Hepatocyte (in vitro differentiated cells): ENCODE data around the gene TGFB3. TPM values are rescaled to one million over a fixed set of nuclear protein-coding genes. Genes with fewer than 3 reads are reported as not detected.

Experiments
- DNase-seq: peaks from one replicate; pipeline ENCODE4 v3.0.0-alpha.2; 2016; ENCODE audit warnings: low spot score
- H2AFZ ChIP-seq: fragments of 200-600 bp; sonication (generic); 2 replicates; pipeline ENCODE4 v1.6.0; 2016; ENCODE audit warnings: antibody characterized with exemption, mild to moderate bottlenecking
- H3K27ac ChIP-seq: fragments of 200-600 bp; sonication (generic); 2 replicates; pipeline ENCODE4 v1.5.1; 2016; ENCODE audit warnings: mild to moderate bottlenecking
- H3K27me3 ChIP-seq: fragments of 200-600 bp; sonication (generic); 2 replicates; pipeline ENCODE4 v1.6.1; 2016
- H3K36me3 ChIP-seq: fragments of 200-600 bp; sonication (generic); replicated peaks from 2 replicates; pipeline ENCODE4 v1.5.1; 2016; ENCODE audit warnings: low read depth; ENCODE audit not compliant: insufficient read depth
- H3K4me1 ChIP-seq: fragments of 200-600 bp; sonication (generic); 2 replicates; pipeline ENCODE4 v1.5.1; 2016; ENCODE audit warnings: mild to moderate bottlenecking, moderate library complexity; ENCODE audit not compliant: insufficient read depth
- H3K4me2 ChIP-seq: fragments of 200-600 bp; sonication (generic); 2 replicates; pipeline ENCODE4 v1.6.0; 2016
- H3K4me3 ChIP-seq: fragments of 200-600 bp; sonication (generic); 2 replicates; pipeline ENCODE4 v1.5.1; 2016; ENCODE audit warnings: mild to moderate bottlenecking
- H3K79me2 ChIP-seq: fragments of 200-600 bp; sonication (generic); 2 replicates; pipeline ENCODE4 v1.6.0; 2017; ENCODE audit warnings: mild to moderate bottlenecking
- H3K9me2 ChIP-seq: fragments of 200-600 bp; sonication (generic); replicated peaks from 2 replicates; pipeline ENCODE4 v1.6.0; 2017; ENCODE audit warnings: mild to moderate bottlenecking; ENCODE audit not compliant: insufficient read depth
- H3K9me3 ChIP-seq: fragments of 200-600 bp; sonication (generic); 2 replicates; pipeline ENCODE4 v1.5.1; 2016; ENCODE audit warnings: low read depth, mild to moderate bottlenecking
- H4K20me1 ChIP-seq: fragments of 200-600 bp; sonication (generic); 2 replicates; pipeline ENCODE4 v1.6.0; 2016; ENCODE audit warnings: mild to moderate bottlenecking; ENCODE audit not compliant: insufficient read depth, poor library complexity, severe bottlenecking
- EZH2 ChIP-seq: fragments of 200-600 bp; sonication (generic); IDR thresholded peaks from 2 replicates; pipeline ENCODE4 v1.6.1; 2016; ENCODE audit warnings: antibody characterized with exemption, mild to moderate bottlenecking, borderline replicate concordance
- EZH2phosphoT487 ChIP-seq: fragments of 200-600 bp; sonication (generic); IDR thresholded peaks from one replicate; pipeline ENCODE4 v1.6.1; 2018; ENCODE audit warnings: antibody characterized with exemption, mild to moderate bottlenecking, low read depth, moderate library complexity; ENCODE audit not compliant: unreplicated experiment, severe bottlenecking
- WGBS: methylation state at CpG from one replicate; pipeline ENCODE4 v1.1.6; 2016; ENCODE audit warnings: low lambda C conversion rate; ENCODE audit errors: missing lambda C conversion rate; 5-methylcytosine and 5-hydroxymethylcytosine counted together
- polyA plus RNA-seq: library from polyadenylated mRNA; unstranded; fragments of >200 nt; fragmentation: Nextera tagmentation; extraction: Ambion mirVana; gene quantifications from 2 replicates; pipeline ENCODE4 v1.2.1, GENCODE V29; 2016
- total RNA-seq: library from RNA; depleted of rRNA; stranded (reverse); fragments of >200 nt; gene quantifications from 2 replicates; pipeline ENCODE4 v1.2.3, GENCODE V29; 2014
- TF ChIP-seq, protein P1 (sequence below): fragments of 200-600 bp; sonication (generic); IDR thresholded peaks from 2 replicates; pipeline ENCODE4 v1.5.1; 2016; ENCODE audit warnings: antibody characterized with exemption, mild to moderate bottlenecking; ENCODE audit not compliant: poor library complexity

Gene TGFB3
- total and polyA plus RNA-seq, 2 experiments from 2014 or later: 23.1 to 26.2 TPM

DNA sequence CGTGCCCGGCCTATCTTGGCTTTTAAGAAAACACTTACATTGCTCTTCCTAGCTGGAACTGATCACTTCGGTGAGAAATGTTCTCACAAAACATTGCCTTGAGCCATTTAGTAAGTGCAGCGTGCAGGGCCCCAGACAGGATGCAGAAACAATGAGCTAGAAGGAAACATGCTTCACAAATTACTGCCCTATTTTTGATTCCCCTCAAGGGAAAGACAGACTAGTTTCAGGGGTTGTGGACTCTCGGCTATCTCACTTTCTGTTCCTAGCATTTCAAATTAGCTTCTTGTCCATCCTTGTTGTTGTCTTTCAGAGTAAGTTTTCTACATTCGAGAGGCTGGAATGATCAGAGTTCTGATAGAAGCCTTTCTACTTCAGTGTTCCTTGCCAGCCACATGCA is 21.6 kb downstream of the TGFB3 start:
- Histone ChIP-seq H3K4me3 (no peak overlapping the region), H3K79me2 (no peaks in the 10 kb centered on the region), H2AFZ (no peak overlapping the region), H3K4me1 (no peaks in the 10 kb centered on the region), H3K27ac (no peak overlapping the region), H3K4me2 (no peak overlapping the region), H3K9me2 (no peaks in the 10 kb centered on the region), H4K20me1 (no peaks in the 10 kb centered on the region), H3K36me3 (no peaks in the 10 kb centered on the region), H3K9me3 (no peaks in the 10 kb centered on the region), H3K27me3 (no peaks in the 10 kb centered on the region)
- WGBS: 84% methylated on average over 6 of the region's 6 CpGs
- TF ChIP-seq EZH2phosphoT487 (no peak), EZH2 (no peak)
- TF ChIP-seq, protein P1, sequence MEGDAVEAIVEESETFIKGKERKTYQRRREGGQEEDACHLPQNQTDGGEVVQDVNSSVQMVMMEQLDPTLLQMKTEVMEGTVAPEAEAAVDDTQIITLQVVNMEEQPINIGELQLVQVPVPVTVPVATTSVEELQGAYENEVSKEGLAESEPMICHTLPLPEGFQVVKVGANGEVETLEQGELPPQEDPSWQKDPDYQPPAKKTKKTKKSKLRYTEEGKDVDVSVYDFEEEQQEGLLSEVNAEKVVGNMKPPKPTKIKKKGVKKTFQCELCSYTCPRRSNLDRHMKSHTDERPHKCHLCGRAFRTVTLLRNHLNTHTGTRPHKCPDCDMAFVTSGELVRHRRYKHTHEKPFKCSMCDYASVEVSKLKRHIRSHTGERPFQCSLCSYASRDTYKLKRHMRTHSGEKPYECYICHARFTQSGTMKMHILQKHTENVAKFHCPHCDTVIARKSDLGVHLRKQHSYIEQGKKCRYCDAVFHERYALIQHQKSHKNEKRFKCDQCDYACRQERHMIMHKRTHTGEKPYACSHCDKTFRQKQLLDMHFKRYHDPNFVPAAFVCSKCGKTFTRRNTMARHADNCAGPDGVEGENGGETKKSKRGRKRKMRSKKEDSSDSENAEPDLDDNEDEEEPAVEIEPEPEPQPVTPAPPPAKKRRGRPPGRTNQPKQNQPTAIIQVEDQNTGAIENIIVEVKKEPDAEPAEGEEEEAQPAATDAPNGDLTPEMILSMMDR: no peak
- DNase-seq: no peak

DNA sequence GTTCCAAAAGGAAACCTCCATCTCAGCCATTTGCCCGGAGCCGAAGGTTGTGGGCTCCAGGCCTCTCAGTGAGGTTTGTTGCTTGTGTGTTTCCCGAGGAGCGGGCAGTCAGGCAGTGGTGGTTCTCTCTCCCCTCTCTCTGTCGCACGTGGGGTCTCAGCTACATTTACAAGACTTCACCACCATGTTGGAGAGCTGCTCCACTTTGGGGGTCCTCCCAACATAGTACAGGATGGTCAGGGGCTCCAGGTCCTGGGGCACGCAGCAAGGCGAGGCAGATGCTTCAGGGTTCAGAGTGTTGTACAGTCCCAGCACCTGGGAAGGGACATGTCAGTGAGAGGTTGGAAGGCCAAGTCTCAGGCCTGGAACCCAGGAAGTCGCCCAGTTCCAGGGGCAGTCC is 22.8 kb downstream of the TGFB3 start:
- no peaks in the 10 kb centered on the region for H3K4me1 ChIP-seq
- H3K79me2 ChIP-seq: no peaks in the 10 kb centered on the region
- whole genome bisulfite sequencing: 95% methylated on average over 9 of the region's 9 CpGs
- no peaks in the 10 kb centered on the region for H3K36me3 ChIP-seq
- no peaks in the 10 kb centered on the region for H3K9me2 ChIP-seq
- no peak for TF ChIP-seq EZH2
- TF ChIP-seq, protein P1: no peak
- no peak for TF ChIP-seq EZH2phosphoT487
- H3K4me3 ChIP-seq: no peak overlapping the region
- H3K4me2 ChIP-seq: no peak overlapping the region
- DNase-seq: no peak
- H2AFZ ChIP-seq: no peak overlapping the region
- no peaks in the 10 kb centered on the region for H3K27me3 ChIP-seq
- H4K20me1 ChIP-seq: no peaks in the 10 kb centered on the region
- no peaks in the 10 kb centered on the region for H3K9me3 ChIP-seq
- H3K27ac ChIP-seq: no peak overlapping the region

DNA sequence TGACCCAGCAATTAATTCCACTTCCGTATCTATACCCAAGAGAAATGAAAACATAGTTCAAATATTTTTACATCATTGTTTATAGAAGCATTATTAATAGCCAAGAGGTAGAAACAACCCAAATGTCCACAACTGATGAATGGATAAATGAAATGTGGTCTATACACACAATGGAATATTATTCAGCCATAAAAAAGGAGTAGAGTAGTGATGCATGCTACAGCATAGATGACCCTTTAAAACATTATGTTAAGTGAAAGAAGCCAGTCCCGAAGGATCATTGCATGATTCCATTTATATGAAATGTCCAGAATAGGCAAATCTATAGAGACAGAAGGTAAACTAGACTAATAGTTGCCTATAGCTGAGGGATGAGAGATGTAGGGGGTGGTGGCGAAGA is 29.3 kb downstream of the TGFB3 start:
- Histone ChIP-seq H3K27me3 (no peaks in the 10 kb centered on the region), H3K27ac (no peak overlapping the region), H3K79me2 (no peaks in the 10 kb centered on the region), H2AFZ (no peak overlapping the region), H3K4me3 (no peak overlapping the region), H3K36me3 (no peaks in the 10 kb centered on the region), H3K9me2 (no peaks in the 10 kb centered on the region), H3K4me2 (no peak overlapping the region), H3K9me3 (no peaks in the 10 kb centered on the region), H4K20me1 (no peaks in the 10 kb centered on the region), H3K4me1 (no peaks in the 10 kb centered on the region)
- no peak for TF ChIP-seq EZH2
- TF ChIP-seq EZH2phosphoT487: no peak
- TF ChIP-seq, protein P1: no peak
- WGBS: 97% methylated on average over 3 of the region's 3 CpGs
- no peak for DNase-seq

DNA sequence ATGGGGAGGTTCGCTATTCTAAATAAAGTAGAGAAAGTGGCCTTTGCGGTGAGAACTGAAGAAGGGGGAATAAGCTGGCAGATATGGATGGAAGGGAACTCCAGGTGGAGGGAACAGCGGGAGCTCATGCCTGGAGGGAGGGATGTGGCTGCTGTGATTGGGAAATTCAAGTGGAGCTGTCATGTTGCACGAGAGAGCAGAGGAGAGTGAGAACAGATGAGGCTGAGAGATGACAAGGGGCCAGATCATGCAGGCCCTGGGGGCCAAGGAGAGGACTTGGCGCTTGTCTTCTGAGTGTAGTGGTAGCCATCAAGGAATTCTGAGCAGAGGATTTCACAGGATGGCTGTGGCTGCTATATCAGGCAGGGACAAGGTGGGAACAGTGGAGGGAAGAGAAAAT is 35.0 kb downstream of the TGFB3 start:
- H3K9me3 ChIP-seq: no peaks in the 10 kb centered on the region
- H3K27ac ChIP-seq: no peak overlapping the region
- DNase-seq: no peak
- no peaks in the 10 kb centered on the region for H3K27me3 ChIP-seq
- no peak overlapping the region for H3K4me3 ChIP-seq
- H4K20me1 ChIP-seq: no peaks in the 10 kb centered on the region
- H3K9me2 ChIP-seq: no peaks in the 10 kb centered on the region
- H3K4me2 ChIP-seq: no peak overlapping the region
- H2AFZ ChIP-seq: no peak overlapping the region
- no peak for TF ChIP-seq EZH2phosphoT487
- TF ChIP-seq, protein P1: no peak
- no peak for TF ChIP-seq EZH2
- 71% methylated on average over 5 of the region's 5 CpGs for WGBS
- no peaks in the 10 kb centered on the region for H3K36me3 ChIP-seq
- H3K79me2 ChIP-seq: no peaks in the 10 kb centered on the region
- no peaks in the 10 kb centered on the region for H3K4me1 ChIP-seq
